IMR-90 (cell line): ENCODE data around the gene BRME1. TPM values are rescaled to one million over a fixed set of nuclear protein-coding genes. Genes with fewer than 3 reads are reported as not detected.

Experiments
- ATAC-seq: fragments of 200-7000 bp; cut with Tn5 transposase; 2 replicates; pipeline ENCODE4 v1.9.1; 2020; ENCODE audit warnings: low read depth, mild to moderate bottlenecking, moderate library complexity
- BruUV-seq: library from RNA; stranded (reverse); fragments of 400-500 nt; replicated peaks from 2 replicates; lab custom pipeline; 2021; lab: Mats Ljungman, UMichigan
- CTCF ChIA-PET: fragments of 300-600 bp; formaldehyde crosslinking; extraction: SDS; loops from one replicate; lab custom pipeline; 2021; ENCODE audit warnings: antibody characterized with exemption; lab: Yijun Ruan, JAX
- POLR2A ChIA-PET: fragments of 300-600 bp; sonication (Branson Sonifier 250); formaldehyde crosslinking; loops from one replicate; lab custom pipeline; 2022; ENCODE audit warnings: antibody characterized with exemption; ENCODE audit not compliant: unreplicated experiment; lab: Charles Lee
- DNase-seq: peaks from one replicate; pipeline ENCODE4 v3.0.0; 2013
- H2AFZ ChIP-seq: replicated peaks from 2 replicates; pipeline ENCODE3; 2013; ENCODE audit warnings: low read length, mild to moderate bottlenecking; ENCODE audit not compliant: poor library complexity
- H2AK5ac ChIP-seq: 2 replicates; pipeline ENCODE4 v1.6.1; 2013; ENCODE audit warnings: low read depth, low read length, inconsistent platforms
- H2AK9ac ChIP-seq: replicated peaks from 2 replicates; pipeline ENCODE3; 2013; ENCODE audit warnings: mild to moderate bottlenecking, low read depth, low read length, moderate library complexity; ENCODE audit not compliant: poor library complexity
- H2BK120ac ChIP-seq: 2 replicates; pipeline ENCODE4 v1.6.1; 2013; ENCODE audit warnings: low read depth, low read length, inconsistent platforms
- H2BK15ac ChIP-seq: 3 replicates; pipeline ENCODE4 v1.6.1; 2013; ENCODE audit warnings: low read depth, low read length, inconsistent platforms
- H2BK20ac ChIP-seq: 2 replicates; pipeline ENCODE4 v1.6.1; 2013; ENCODE audit warnings: low read depth, mild to moderate bottlenecking, inconsistent platforms, low read length, moderate library complexity
- H2BK5ac ChIP-seq: 2 replicates; pipeline ENCODE4 v1.6.1; 2013; ENCODE audit warnings: mild to moderate bottlenecking, low read depth, low read length, inconsistent platforms; ENCODE audit not compliant: poor library complexity, severe bottlenecking
- H3K14ac ChIP-seq: replicated peaks from 2 replicates; pipeline ENCODE4 v1.6.1; 2013; ENCODE audit warnings: low read depth, low read length, inconsistent platforms
- H3K18ac ChIP-seq: 2 replicates; pipeline ENCODE4 v1.6.1; 2013; ENCODE audit warnings: low read depth, low read length, control low read depth
- H3K23ac ChIP-seq: 2 replicates; pipeline ENCODE4 v1.6.1; 2013; ENCODE audit warnings: low read depth, low read length, inconsistent platforms
- H3K27ac ChIP-seq: 2 replicates; pipeline ENCODE4 v1.5.1; 2013; ENCODE audit warnings: mild to moderate bottlenecking, control low read depth, low read length; ENCODE audit not compliant: insufficient read depth
- H3K27me3 ChIP-seq: 2 replicates; pipeline ENCODE4 v1.6.1; 2013; ENCODE audit warnings: low read length; ENCODE audit not compliant: control insufficient read depth, insufficient read depth
- H3K36me3 ChIP-seq: 2 replicates; pipeline ENCODE4 v1.6.1; 2013; ENCODE audit warnings: low read length, mixed read lengths; ENCODE audit not compliant: control insufficient read depth, insufficient read depth
- H3K4ac ChIP-seq: 2 replicates; pipeline ENCODE4 v1.6.1; 2013; ENCODE audit warnings: low read depth, low read length, inconsistent platforms
- H3K4me1 ChIP-seq: 2 replicates; pipeline ENCODE4 v1.6.1; 2013; ENCODE audit warnings: low read length, mixed read lengths; ENCODE audit not compliant: control insufficient read depth, insufficient read depth
- H3K4me2 ChIP-seq: 2 replicates; pipeline ENCODE4 v1.6.1; 2013; ENCODE audit warnings: low read depth, mild to moderate bottlenecking, control low read depth, low read length, moderate library complexity
- H3K4me3 ChIP-seq: 2 replicates; pipeline ENCODE4 v1.5.1; 2013; ENCODE audit warnings: low read depth, mild to moderate bottlenecking, control low read depth, low read length, moderate library complexity; ENCODE audit not compliant: insufficient read depth
- H3K56ac ChIP-seq: 2 replicates; pipeline ENCODE4 v1.6.1; 2013; ENCODE audit warnings: low read length, inconsistent platforms; ENCODE audit not compliant: insufficient read depth; ENCODE audit errors: extremely low read depth
- H3K79me1 ChIP-seq, 2 experiments: 2 replicates each; pipeline ENCODE4 v1.6.1; 2013; ENCODE audit warnings: low read length in 2 of 2, inconsistent platforms in 1 of 2, low read depth in 1 of 2
- H3K9ac ChIP-seq: 2 replicates; pipeline ENCODE4 v1.6.1; 2013; ENCODE audit warnings: low read depth, low read length, control low read depth
- H3K9me1 ChIP-seq: 2 replicates; pipeline ENCODE4 v1.6.1; 2013; ENCODE audit warnings: low read length, inconsistent platforms; ENCODE audit not compliant: insufficient read depth
- H3K9me3 ChIP-seq: 2 replicates; pipeline ENCODE4 v1.6.1; 2013; ENCODE audit warnings: low read length; ENCODE audit not compliant: control insufficient read depth, insufficient read depth
- H4K20me1 ChIP-seq: 2 replicates; pipeline ENCODE4 v1.6.1; 2013; ENCODE audit warnings: low read length, inconsistent platforms; ENCODE audit not compliant: insufficient read depth
- H4K5ac ChIP-seq: 2 replicates; pipeline ENCODE4 v1.6.1; 2013; ENCODE audit warnings: mild to moderate bottlenecking, low read depth, low read length, control low read depth
- H4K8ac ChIP-seq, 2 experiments: 2 replicates each; pipeline ENCODE4 v1.6.1; 2013; ENCODE audit warnings: low read depth in 2 of 2, low read length in 2 of 2, control low read depth in 1 of 2, inconsistent platforms in 1 of 2
- H4K91ac ChIP-seq: 2 replicates; pipeline ENCODE4 v1.6.1; 2013; ENCODE audit warnings: low read depth, low read length, inconsistent platforms; ENCODE audit not compliant: insufficient read depth
- BHLHE40 ChIP-seq: fragments of 150-350 bp; IDR thresholded peaks from 2 replicates; pipeline ENCODE4 v1.6.1; 2016; ENCODE audit warnings: mild to moderate bottlenecking, low read depth, low read length
- CEBPB ChIP-seq: IDR thresholded peaks from 2 replicates; pipeline ENCODE4 v1.6.1; 2012; ENCODE audit warnings: low read depth, low read length, improper control_type of control experiment
- CHD1 ChIP-seq: IDR thresholded peaks from 2 replicates; pipeline ENCODE4 v1.6.1; 2012; ENCODE audit warnings: low read depth, low read length, improper control_type of control experiment
- FOS ChIP-seq: fragments of 150-350 bp; IDR thresholded peaks from 2 replicates; pipeline ENCODE4 v1.6.1; 2016; ENCODE audit warnings: low read depth, low read length
- MAFK ChIP-seq: IDR thresholded peaks from 2 replicates; pipeline ENCODE4 v1.6.1; 2012; ENCODE audit warnings: low read depth, low read length, improper control_type of control experiment
- MAZ ChIP-seq: IDR thresholded peaks from 2 replicates; pipeline ENCODE4 v1.6.1; 2012; ENCODE audit warnings: low read depth, mild to moderate bottlenecking, low read length, improper control_type of control experiment, moderate library complexity, borderline replicate concordance
- NFE2L2 ChIP-seq: fragments of 150-350 bp; IDR thresholded peaks from 2 replicates; pipeline ENCODE4 v1.6.1; 2016; ENCODE audit warnings: low read depth, mild to moderate bottlenecking, low read length
- POLR2A ChIP-seq: IDR thresholded peaks from 2 replicates; pipeline ENCODE4 v1.6.1; 2012; ENCODE audit warnings: mild to moderate bottlenecking, low read depth, low read length
- RCOR1 ChIP-seq: IDR thresholded peaks from 2 replicates; pipeline ENCODE4 v1.6.1; 2012; ENCODE audit warnings: mild to moderate bottlenecking, low read length, improper control_type of control experiment; ENCODE audit not compliant: insufficient replicate concordance
- SMC3 ChIP-seq: fragments of 150-350 bp; IDR thresholded peaks from 2 replicates; pipeline ENCODE4 v1.6.1; 2016; ENCODE audit warnings: low read depth, mild to moderate bottlenecking, antibody characterized with exemption, low read length, moderate library complexity
- WGBS, 2 experiments: methylation state at CpG; one replicate each; pipeline versions ENCODE4 v1.1.5 to v1.1.7; 2013; ENCODE audit warnings: missing lambda C conversion rate in 2 of 2; ENCODE audit not compliant: insufficient read length in 1 of 2; ENCODE audit errors: extremely low coverage in 2 of 2; 5-methylcytosine and 5-hydroxymethylcytosine counted together
- dilution Hi-C: fragments of 300-500 bp; cut with HindIII; formaldehyde crosslinking; loops from one replicate; pipeline ENCODE4 v1.14.3; 2018; ENCODE audit warnings: low sequenced_read_pairs; ENCODE audit not compliant: unreplicated experiment
- in situ Hi-C: fragments of 300-500 bp; cut with MboI; formaldehyde crosslinking; loops from 3 replicates; pipeline ENCODE4 v1.14.3; 2019; ENCODE audit warnings: low sequenced_read_pairs, inconsistent platforms, mixed read lengths
- intact Hi-C: fragments of 100-400 bp; cut with micrococcal nuclease; formaldehyde crosslinking; loops from 2 replicates; pipeline ENCODE4 v1.10.0; 2022
- polyA plus RNA-seq, 3 experiments: library from polyadenylated mRNA; depleted of rRNA; stranded (reverse); fragments of >200 nt; gene quantifications; 2 replicates each; pipeline ENCODE4 v1.2.3, GENCODE V29; 2012; ENCODE audit warnings: low replicate concordance in 1 of 3
- total RNA-seq: library from RNA; depleted of rRNA; stranded (reverse); fragments of >200 nt; gene quantifications from 2 replicates; pipeline ENCODE4 v1.2.3, GENCODE V29; 2012
- TF ChIP-seq, protein P1 (sequence below): fragments of 150-350 bp; IDR thresholded peaks from 2 replicates; pipeline ENCODE4 v1.6.1; 2017; ENCODE audit warnings: mild to moderate bottlenecking, antibody characterized with exemption, low read length, low read depth
- TF ChIP-seq, protein P2 (sequence below): conservative IDR thresholded peaks from 2 replicates; pipeline ENCODE4 v1.5.1; 2012; ENCODE audit warnings: mild to moderate bottlenecking, low read depth, low read length, improper control_type of control experiment

BRME1 gene
- total and polyA plus RNA-seq, 2 of the 4 experiments (the other 2 are of a cell fraction) = 0.18 to 0.38 TPM

DNA sequence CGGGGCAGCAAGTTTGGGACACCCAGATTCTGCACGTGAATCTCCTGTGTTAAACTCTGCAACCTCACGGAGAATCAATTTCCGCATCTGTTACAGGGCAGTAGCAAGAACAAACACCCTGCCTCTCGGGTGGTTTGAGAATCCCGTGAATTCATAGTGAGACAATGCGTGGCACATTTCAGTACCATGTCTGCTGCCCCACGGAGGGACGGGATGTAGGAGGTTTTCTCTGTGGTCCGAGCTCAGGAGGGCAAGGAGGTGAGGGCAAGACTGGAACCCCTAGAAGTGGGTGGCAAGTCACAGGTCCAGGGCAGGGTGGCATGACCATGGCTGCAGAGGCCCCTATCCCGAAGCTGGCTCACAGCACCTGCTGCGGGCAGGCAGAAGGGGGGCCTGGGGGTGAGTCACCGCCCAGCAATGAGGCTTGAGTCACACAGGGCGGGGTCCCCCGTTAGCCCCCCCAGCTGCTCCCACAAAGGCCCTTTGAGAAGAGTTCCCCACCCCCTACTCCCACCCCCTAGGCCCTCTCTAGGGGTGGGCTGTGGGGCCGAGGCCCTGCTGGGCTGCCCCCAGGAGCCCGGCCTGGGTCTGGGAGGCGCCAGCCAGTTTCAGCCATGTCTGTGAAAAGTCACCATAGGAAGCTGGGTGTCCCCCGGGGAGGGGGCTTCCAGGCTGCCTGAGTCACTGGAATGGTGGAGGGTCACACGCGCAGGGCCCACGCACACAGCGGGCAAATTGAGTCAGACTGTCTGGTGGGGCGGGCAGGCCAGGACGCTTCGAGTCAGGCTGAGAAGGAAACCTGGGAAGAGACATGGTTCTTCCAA, 54.8 kb downstream of the BRME1 start:
- no peaks in the 10 kb centered on the region for H3K27me3 ChIP-seq
- peak overlapping the region; percentile 1; the same call in 1 of the 2 replicates for H3K4me3 ChIP-seq
- peak overlapping the region; percentile 76 for H3K4me2 ChIP-seq
- peak overlapping the region; percentile 85 for H3K9ac ChIP-seq
- H2BK15ac ChIP-seq = peak overlapping the region; percentile 100
- ATAC-seq = peak; percentile 27
- CTCF ChIA-PET = interaction anchor here (0.7 kb wide), 2 partner anchors 9 to 11 kb away, joined by 3 to 4 read pairs; no protein-coding TSS in a partner anchor
- TF ChIP-seq RCOR1 (peak; percentile 38), CHD1 (no peak), MAFK (0 out of 2 replicates have a peak, but pooled peaks have one; percentile 5), MAZ (no peak; the same call in none of the 2 replicates), POLR2A (peak; percentile 74), CEBPB (peak; percentile 43), BHLHE40 (peak; percentile 71), FOS (peak; percentile 97), SMC3 (no peak), NFE2L2 (0 out of 2 replicates have a peak, but pooled peaks have one; percentile 33)
- TF ChIP-seq, protein P1, sequence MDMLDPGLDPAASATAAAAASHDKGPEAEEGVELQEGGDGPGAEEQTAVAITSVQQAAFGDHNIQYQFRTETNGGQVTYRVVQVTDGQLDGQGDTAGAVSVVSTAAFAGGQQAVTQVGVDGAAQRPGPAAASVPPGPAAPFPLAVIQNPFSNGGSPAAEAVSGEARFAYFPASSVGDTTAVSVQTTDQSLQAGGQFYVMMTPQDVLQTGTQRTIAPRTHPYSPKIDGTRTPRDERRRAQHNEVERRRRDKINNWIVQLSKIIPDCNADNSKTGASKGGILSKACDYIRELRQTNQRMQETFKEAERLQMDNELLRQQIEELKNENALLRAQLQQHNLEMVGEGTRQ = peak; percentile 51
- TF ChIP-seq, protein P2, sequence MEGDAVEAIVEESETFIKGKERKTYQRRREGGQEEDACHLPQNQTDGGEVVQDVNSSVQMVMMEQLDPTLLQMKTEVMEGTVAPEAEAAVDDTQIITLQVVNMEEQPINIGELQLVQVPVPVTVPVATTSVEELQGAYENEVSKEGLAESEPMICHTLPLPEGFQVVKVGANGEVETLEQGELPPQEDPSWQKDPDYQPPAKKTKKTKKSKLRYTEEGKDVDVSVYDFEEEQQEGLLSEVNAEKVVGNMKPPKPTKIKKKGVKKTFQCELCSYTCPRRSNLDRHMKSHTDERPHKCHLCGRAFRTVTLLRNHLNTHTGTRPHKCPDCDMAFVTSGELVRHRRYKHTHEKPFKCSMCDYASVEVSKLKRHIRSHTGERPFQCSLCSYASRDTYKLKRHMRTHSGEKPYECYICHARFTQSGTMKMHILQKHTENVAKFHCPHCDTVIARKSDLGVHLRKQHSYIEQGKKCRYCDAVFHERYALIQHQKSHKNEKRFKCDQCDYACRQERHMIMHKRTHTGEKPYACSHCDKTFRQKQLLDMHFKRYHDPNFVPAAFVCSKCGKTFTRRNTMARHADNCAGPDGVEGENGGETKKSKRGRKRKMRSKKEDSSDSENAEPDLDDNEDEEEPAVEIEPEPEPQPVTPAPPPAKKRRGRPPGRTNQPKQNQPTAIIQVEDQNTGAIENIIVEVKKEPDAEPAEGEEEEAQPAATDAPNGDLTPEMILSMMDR = no peak
- peak overlapping the region; percentile 100 for H3K23ac ChIP-seq
- H2AK9ac ChIP-seq = peak overlapping the region; percentile 100
- no peaks in the 10 kb centered on the region for H3K36me3 ChIP-seq
- peak overlapping the region; percentile 99 for H2BK120ac ChIP-seq
- H3K56ac ChIP-seq = peak overlapping the region; percentile 100
- H3K18ac ChIP-seq = peak overlapping the region; percentile 100
- peaks cover 18% of the 10 kb centered on the region for H3K9me1 ChIP-seq
- peak overlapping the region; percentile 97 to 100 for H4K8ac ChIP-seq
- H2AFZ ChIP-seq = peak overlapping the region; percentile 93
- dilution Hi-C loops (no loop called here), intact Hi-C loops (no loop called here), in situ Hi-C loops (loop anchor here (25.0 kb wide), 1 partner anchor 564 kb away; no protein-coding TSS in a partner anchor)
- H4K20me1 ChIP-seq = peaks cover 5% of the 10 kb centered on the region
- 10% methylated on average over 9 of the region's 26 CpGs; no CpG with 5 or more reads in 1 of the 2 experiments for WGBS, 2 experiments
- BruUV-seq = no TSS peak
- peak; percentile 94 for DNase-seq
- POLR2A ChIA-PET = interaction anchor here (0.6 to 2.1 kb wide), 2 partner anchors 12 to 1286 kb away, joined by 9 to 12 read pairs; no protein-coding TSS in a partner anchor
- H3K4me1 ChIP-seq = peaks cover 35% of the 10 kb centered on the region
- H4K91ac ChIP-seq = peak overlapping the region; percentile 100
- H3K27ac ChIP-seq = peak overlapping the region; percentile 98
- peak overlapping the region; percentile 99 for H3K14ac ChIP-seq
- no peaks in the 10 kb centered on the region for H3K9me3 ChIP-seq
- H3K79me1 ChIP-seq = peaks cover 9 to 54% of the 10 kb centered on the region in 2 experiments
- peak overlapping the region; percentile 100 for H2AK5ac ChIP-seq
- peak overlapping the region; percentile 99 for H2BK5ac ChIP-seq
- H3K4ac ChIP-seq = peak overlapping the region; percentile 100
- H4K5ac ChIP-seq = peak overlapping the region; percentile 100
- peak overlapping the region; percentile 100 for H2BK20ac ChIP-seq
